HepG2 (cell line): ENCODE data around the gene PTPN3.

ENCODE experiments used
- CREB1 ChIP-seq, 2 experiments: fragments of 450-650 bp in 1 of 2; IDR thresholded peaks; 2 replicates each; pipeline ENCODE4 v1.6.1; 2016 to 2017; ENCODE audit warnings: control low read depth in 1 of 2, mild to moderate bottlenecking in 1 of 2, missing compliant biosample characterization in 1 of 2, missing genetic modification characterization in 1 of 2
- JUN ChIP-seq: sonication (generic); formaldehyde crosslinking; IDR thresholded peaks from 2 replicates; pipeline ENCODE4 v1.4.0; 2020; ENCODE audit warnings: mild to moderate bottlenecking, missing genetic modification reagents
- MAZ ChIP-seq, 2 experiments: sonication (generic) in 1 of 2; formaldehyde crosslinking in 1 of 2; IDR thresholded peaks; 2 replicates each; pipeline versions ENCODE4 v1.5.0 to v1.6.1; 2012 to 2020; ENCODE audit warnings: low read depth in 2 of 2, mild to moderate bottlenecking in 2 of 2, borderline replicate concordance in 1 of 2, improper control_type of control experiment in 1 of 2, low read length in 1 of 2, missing genetic modification reagents in 1 of 2, moderate library complexity in 1 of 2
- NFE2L1 ChIP-seq: sonication (generic); formaldehyde crosslinking; IDR thresholded peaks from 2 replicates; pipeline ENCODE4 v1.4.0; 2020; ENCODE audit warnings: missing genetic modification reagents, mild to moderate bottlenecking, borderline replicate concordance
- POLR2A ChIP-seq, 2 experiments: IDR thresholded peaks; 2 replicates each; pipeline ENCODE4 v1.6.1; 2011; ENCODE audit warnings: low read depth in 2 of 2, low read length in 2 of 2, mild to moderate bottlenecking in 1 of 2, moderate library complexity in 1 of 2; ENCODE audit not compliant: insufficient read depth in 1 of 2
- SIN3A ChIP-seq: IDR thresholded peaks from 2 replicates; pipeline ENCODE4 v1.6.1; 2011; ENCODE audit warnings: low read depth, mild to moderate bottlenecking, control low read depth, low read length, borderline replicate concordance
- SMARCC2 ChIP-seq: fragments of 450-650 bp; IDR thresholded peaks from 2 replicates; pipeline ENCODE4 v1.6.1; 2017; ENCODE audit warnings: antibody characterized with exemption, mild to moderate bottlenecking
- SOX6 ChIP-seq, 2 experiments: fragments of 450-650 bp in 1 of 2; sonication (generic) in 1 of 2; formaldehyde crosslinking in 1 of 2; IDR thresholded peaks; 2 replicates each; pipeline versions ENCODE4 v1.4.0 to v1.6.1; 2017 to 2020; ENCODE audit warnings: antibody characterized with exemption in 1 of 2, mild to moderate bottlenecking in 1 of 2, missing genetic modification reagents in 1 of 2
- SRSF9 ChIP-seq: fragments of 200-400 bp; formaldehyde crosslinking; IDR thresholded peaks from 2 replicates; pipeline ENCODE4 v1.6.1; 2018; ENCODE audit warnings: borderline replicate concordance, mild to moderate bottlenecking, low read depth, low read length; ENCODE audit not compliant: insufficient read depth, poor library complexity, severe bottlenecking
- ZNF280D ChIP-seq: sonication (generic); formaldehyde crosslinking; IDR thresholded peaks from 2 replicates; pipeline ENCODE4 v1.5.1; 2020; ENCODE audit warnings: mild to moderate bottlenecking, missing genetic modification reagents
- TF ChIP-seq, protein P1 (sequence below): sonication (generic); formaldehyde crosslinking; IDR thresholded peaks from 2 replicates; pipeline ENCODE4 v1.5.0; 2020; ENCODE audit warnings: mild to moderate bottlenecking, missing genetic modification reagents
- TF ChIP-seq, protein P2 (sequence below): sonication (generic); formaldehyde crosslinking; IDR thresholded peaks from 2 replicates; pipeline ENCODE4 v1.8.0; 2022; ENCODE audit warnings: mild to moderate bottlenecking, missing genetic modification reagents, moderate library complexity
- TF ChIP-seq, protein P3 (sequence below): IDR thresholded peaks from 2 replicates; pipeline ENCODE4 v1.6.1; 2018; ENCODE audit warnings: missing genetic modification reagents

GRCh38 chr9:109466623-109467590 is 31.2 kb downstream of the PTPN3 start:
- TF ChIP-seq SRSF9 (no peak), CREB1 (IDR thresholded peaks at IDR 0.05) (no peak), CREB1 (CRISPR knock-in tag; IDR thresholded peaks at IDR 0.05) (no peak), ZNF280D (CRISPR knock-in tag) (no peak), SIN3A (no peak), NFE2L1 (CRISPR knock-in tag) (no peak), POLR2A (IDR thresholded peaks at IDR 0.05; ENCODE audit: insufficient read depth in 1 of 2, low read depth in 2 of 2, low read length in 2 of 2) (no peak), SOX6 (IDR thresholded peaks at IDR 0.05) (no peak), SOX6 (CRISPR knock-in tag; IDR thresholded peaks at IDR 0.05) (no peak), SMARCC2 (no peak), JUN (CRISPR knock-in tag) (no peak), MAZ (IDR thresholded peaks at IDR 0.05; ENCODE audit: borderline replicate concordance, low read depth, low read length) (no peak), MAZ (CRISPR knock-in tag; IDR thresholded peaks at IDR 0.05; ENCODE audit: low read depth) (no peak)
- TF ChIP-seq, protein P1, sequence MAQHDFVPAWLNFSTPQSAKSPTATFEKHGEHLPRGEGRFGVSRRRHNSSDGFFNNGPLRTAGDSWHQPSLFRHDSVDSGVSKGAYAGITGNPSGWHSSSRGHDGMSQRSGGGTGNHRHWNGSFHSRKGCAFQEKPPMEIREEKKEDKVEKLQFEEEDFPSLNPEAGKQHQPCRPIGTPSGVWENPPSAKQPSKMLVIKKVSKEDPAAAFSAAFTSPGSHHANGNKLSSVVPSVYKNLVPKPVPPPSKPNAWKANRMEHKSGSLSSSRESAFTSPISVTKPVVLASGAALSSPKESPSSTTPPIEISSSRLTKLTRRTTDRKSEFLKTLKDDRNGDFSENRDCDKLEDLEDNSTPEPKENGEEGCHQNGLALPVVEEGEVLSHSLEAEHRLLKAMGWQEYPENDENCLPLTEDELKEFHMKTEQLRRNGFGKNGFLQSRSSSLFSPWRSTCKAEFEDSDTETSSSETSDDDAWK, result no peak
- TF ChIP-seq, protein P2, sequence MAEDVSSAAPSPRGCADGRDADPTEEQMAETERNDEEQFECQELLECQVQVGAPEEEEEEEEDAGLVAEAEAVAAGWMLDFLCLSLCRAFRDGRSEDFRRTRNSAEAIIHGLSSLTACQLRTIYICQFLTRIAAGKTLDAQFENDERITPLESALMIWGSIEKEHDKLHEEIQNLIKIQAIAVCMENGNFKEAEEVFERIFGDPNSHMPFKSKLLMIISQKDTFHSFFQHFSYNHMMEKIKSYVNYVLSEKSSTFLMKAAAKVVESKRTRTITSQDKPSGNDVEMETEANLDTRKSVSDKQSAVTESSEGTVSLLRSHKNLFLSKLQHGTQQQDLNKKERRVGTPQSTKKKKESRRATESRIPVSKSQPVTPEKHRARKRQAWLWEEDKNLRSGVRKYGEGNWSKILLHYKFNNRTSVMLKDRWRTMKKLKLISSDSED (CRISPR knock-in tag), result no peak
- TF ChIP-seq, protein P3, sequence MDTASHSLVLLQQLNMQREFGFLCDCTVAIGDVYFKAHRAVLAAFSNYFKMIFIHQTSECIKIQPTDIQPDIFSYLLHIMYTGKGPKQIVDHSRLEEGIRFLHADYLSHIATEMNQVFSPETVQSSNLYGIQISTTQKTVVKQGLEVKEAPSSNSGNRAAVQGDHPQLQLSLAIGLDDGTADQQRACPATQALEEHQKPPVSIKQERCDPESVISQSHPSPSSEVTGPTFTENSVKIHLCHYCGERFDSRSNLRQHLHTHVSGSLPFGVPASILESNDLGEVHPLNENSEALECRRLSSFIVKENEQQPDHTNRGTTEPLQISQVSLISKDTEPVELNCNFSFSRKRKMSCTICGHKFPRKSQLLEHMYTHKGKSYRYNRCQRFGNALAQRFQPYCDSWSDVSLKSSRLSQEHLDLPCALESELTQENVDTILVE (CRISPR knock-in tag), result no peak
